ENCODE results near the gene AHRR. TPM values are rescaled to one million over a fixed set of nuclear protein-coding genes. Genes with fewer than 3 reads are reported as not detected.

The AHRR gene
- total RNA-seq, 1 donor = 31.9 TPM

- peak overlapping the region; percentile 58 for H3K4me3 ChIP-seq (ENCODE audit: low read depth, low read length)
- DNase-seq (ENCODE audit: low read depth) = peak; percentile 68
- TF ChIP-seq CTCF (IDR thresholded peaks at IDR 0.05; ENCODE audit: insufficient read depth, low read length) = no peak
These were observed 52.4 kb downstream of the AHRR start for GRCh38 chr5:373710-374602.

GRCh38 chr5:374631-375335 is 53.3 kb downstream of the AHRR start:
- H3K4me3 ChIP-seq (ENCODE audit: low read depth, low read length) = no peak overlapping the region
- no peak for TF ChIP-seq CTCF (IDR thresholded peaks at IDR 0.05; ENCODE audit: insufficient read depth, low read length)
- no peak for DNase-seq (ENCODE audit: low read depth)

GRCh38 chr5:375336-375920 is 53.9 kb downstream of the AHRR start:
- DNase-seq (ENCODE audit: low read depth) = no peak
- H3K4me3 ChIP-seq (ENCODE audit: low read depth, low read length) = no peak overlapping the region
- no peak for TF ChIP-seq CTCF (IDR thresholded peaks at IDR 0.05; ENCODE audit: insufficient read depth, low read length)

GRCh38 chr5:375921-376798 is 54.6 kb downstream of the AHRR start:
- no peak overlapping the region for H3K4me3 ChIP-seq (ENCODE audit: low read depth, low read length)
- no peak for TF ChIP-seq CTCF (IDR thresholded peaks at IDR 0.05; ENCODE audit: insufficient read depth, low read length)
- DNase-seq (ENCODE audit: low read depth) = no peak

- TF ChIP-seq CTCF (IDR thresholded peaks at IDR 0.05; ENCODE audit: insufficient read depth, low read length) = no peak
- DNase-seq (ENCODE audit: low read depth) = no peak
These were observed 55.3 kb downstream of the AHRR start for GRCh38 chr5:376799-377325.

More at GRCh38 chr5:376799-377325, 55.3 kb downstream of the AHRR start:
- H3K4me3 ChIP-seq (ENCODE audit: low read depth, low read length) = no peak overlapping the region

Data from fibroblast of the aortic adventitia (primary cell).